ENCODE measurements around the gene MED31. TPM values are rescaled to one million over a fixed set of nuclear protein-coding genes. Genes with fewer than 3 reads are reported as not detected.

The MED31 gene
- total and polyA plus RNA-seq, 2 donors (not counting 3 experiments of a cell fraction or from before 2014, with no cell fraction given): 13.7 to 29.4 TPM

DNA sequence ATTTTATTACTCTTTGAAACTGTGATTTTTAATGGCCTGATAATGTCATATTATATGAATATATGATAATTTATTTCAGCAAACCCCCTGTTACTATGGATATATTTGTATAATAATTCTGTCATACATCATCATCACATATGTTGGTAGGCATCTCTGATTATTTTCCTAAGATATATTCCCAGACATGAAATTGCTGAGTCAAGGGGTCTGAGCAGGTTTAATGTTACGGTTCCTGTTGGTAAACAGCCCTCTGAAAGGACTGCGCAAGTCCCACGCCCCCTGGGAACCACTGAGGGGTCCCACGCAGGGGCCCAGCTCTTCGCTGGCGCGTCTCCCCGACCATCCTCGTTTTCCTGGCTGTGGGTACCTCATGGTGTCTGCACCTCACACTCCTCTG lies 37.5 kb upstream of the MED31 start:
- DNase-seq (ENCODE audit: low read depth, low spot score) (no peak), FAIRE-seq (no peak)
- Histone ChIP-seq H3K27me3 (ENCODE audit: control insufficient read depth in 2 of 2, insufficient read depth in 2 of 2, low read length in 2 of 2) (peaks cover 0 to 7% of the 10 kb centered on the region in 2 experiments), H3K9me1 (replicated peaks; ENCODE audit: control insufficient read depth, extremely low read depth, insufficient read depth, low read length) (no peaks in the 10 kb centered on the region), H3K4me3 (replicated peaks in 1 of 3; ENCODE audit: insufficient read depth in 1 of 3, low read depth in 1 of 3, low read length in 3 of 3) (no peak overlapping the region), H3K4me2 (ENCODE audit: insufficient read depth, low read length) (no peak overlapping the region), H3K27ac (ENCODE audit: insufficient read depth, low read depth, low read length) (no peak overlapping the region), H4K20me1 (replicated peaks; ENCODE audit: control insufficient read depth, extremely low read depth, insufficient read depth, low read length) (no peaks in the 10 kb centered on the region), H3K9me3 (replicated peaks; ENCODE audit: control insufficient read depth, insufficient read depth, low read length) (no peaks in the 10 kb centered on the region), H2AFZ (ENCODE audit: low read depth, low read length) (no peak overlapping the region), H3K4me1 (ENCODE audit: control insufficient read depth, extremely low read depth, insufficient read depth, low read length) (no peaks in the 10 kb centered on the region), H3K9ac (replicated peaks; ENCODE audit: extremely low read depth, insufficient read depth, low read length) (no peak overlapping the region), H3K36me3 (ENCODE audit: control insufficient read depth in 2 of 2, extremely low read depth in 1 of 2, insufficient read depth in 2 of 2, low read length in 2 of 2) (no peaks in the 10 kb centered on the region), H3K79me2 (ENCODE audit: control insufficient read depth, insufficient read depth, low read length) (no peaks in the 10 kb centered on the region)
- dilution Hi-C loops (cut with MboI; ENCODE audit: extremely low pct_ligation_motif_present, low sequenced_read_pairs): no loop called here
- intact Hi-C loops (cut with micrococcal nuclease): no loop called here
- BruUV-seq (replicated peaks): no TSS peak
- TF ChIP-seq, protein P1, sequence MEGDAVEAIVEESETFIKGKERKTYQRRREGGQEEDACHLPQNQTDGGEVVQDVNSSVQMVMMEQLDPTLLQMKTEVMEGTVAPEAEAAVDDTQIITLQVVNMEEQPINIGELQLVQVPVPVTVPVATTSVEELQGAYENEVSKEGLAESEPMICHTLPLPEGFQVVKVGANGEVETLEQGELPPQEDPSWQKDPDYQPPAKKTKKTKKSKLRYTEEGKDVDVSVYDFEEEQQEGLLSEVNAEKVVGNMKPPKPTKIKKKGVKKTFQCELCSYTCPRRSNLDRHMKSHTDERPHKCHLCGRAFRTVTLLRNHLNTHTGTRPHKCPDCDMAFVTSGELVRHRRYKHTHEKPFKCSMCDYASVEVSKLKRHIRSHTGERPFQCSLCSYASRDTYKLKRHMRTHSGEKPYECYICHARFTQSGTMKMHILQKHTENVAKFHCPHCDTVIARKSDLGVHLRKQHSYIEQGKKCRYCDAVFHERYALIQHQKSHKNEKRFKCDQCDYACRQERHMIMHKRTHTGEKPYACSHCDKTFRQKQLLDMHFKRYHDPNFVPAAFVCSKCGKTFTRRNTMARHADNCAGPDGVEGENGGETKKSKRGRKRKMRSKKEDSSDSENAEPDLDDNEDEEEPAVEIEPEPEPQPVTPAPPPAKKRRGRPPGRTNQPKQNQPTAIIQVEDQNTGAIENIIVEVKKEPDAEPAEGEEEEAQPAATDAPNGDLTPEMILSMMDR (IDR thresholded peaks at IDR 0.05; ENCODE audit: extremely low read depth in 1 of 2, insufficient read depth in 1 of 2, low read depth in 1 of 2, low read length in 2 of 2): no peak
- TF ChIP-seq MYC (IDR thresholded peaks at IDR 0.05; ENCODE audit: low read depth, low read length) (no peak), EZH2 (IDR thresholded peaks at IDR 0.05; ENCODE audit: borderline replicate concordance, low read depth, low read length, severe bottlenecking) (no peak), POLR2AphosphoS5 (IDR thresholded peaks at IDR 0.05; ENCODE audit: insufficient read depth, low read depth, low read length) (no peak), GATA2 (IDR thresholded peaks at IDR 0.05; ENCODE audit: insufficient read depth, insufficient read length, low read depth, low read length) (no peak), FOS (IDR thresholded peaks at IDR 0.05; ENCODE audit: borderline replicate concordance, insufficient read depth, low read length) (no peak), JUN (IDR thresholded peaks at IDR 0.05; ENCODE audit: borderline replicate concordance, insufficient read depth, insufficient read length, low read depth) (no peak), POLR2A (IDR thresholded peaks at IDR 0.05; ENCODE audit: low read depth, low read length) (no peak)
- TF ChIP-seq, protein P2, sequence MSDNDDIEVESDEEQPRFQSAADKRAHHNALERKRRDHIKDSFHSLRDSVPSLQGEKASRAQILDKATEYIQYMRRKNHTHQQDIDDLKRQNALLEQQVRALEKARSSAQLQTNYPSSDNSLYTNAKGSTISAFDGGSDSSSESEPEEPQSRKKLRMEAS (IDR thresholded peaks at IDR 0.05; ENCODE audit: insufficient read depth, insufficient read length): no peak
- POLR2A ChIA-PET: no interaction called here
- CTCF ChIA-PET: interaction anchor here (1.0 to 1.3 kb wide), 2 partner anchors 11 to 315 kb away, joined by 3 read pairs; no protein-coding TSS in a partner anchor

Data from endothelial cell of umbilical vein (primary cell).